Right lobe of liver (tissue), 6 donors: ENCODE results near the gene REEP5. TPM values are rescaled to one million over a fixed set of nuclear protein-coding genes. Genes with fewer than 3 reads are reported as not detected.
"Not testable (repeated sequence)": the region's sequence is repeated elsewhere in the genome, so short reads cannot be mapped to it uniquely, and the experiment has no call there.

ENCODE experiments used
- ATAC-seq, 4 donors: fragments of 200-7000 bp; cut with Tn5 transposase; one replicate each; pipeline ENCODE4 v1.9.1; 2020; ENCODE audit warnings: mild to moderate bottlenecking in 4 of 4, moderate library complexity in 4 of 4
- DNase-seq, 3 donors: peaks; one replicate each; pipeline ENCODE4 v3.0.0-alpha.2; 2020
- H3K27ac ChIP-seq, 3 donors: fragments of 200-600 bp; one replicate each; pipeline ENCODE4 v1.8.0; 2022
- H3K27me3 ChIP-seq, 2 donors: fragments of 200-600 bp; one replicate each; pipeline ENCODE4 v1.8.0; 2022
- H3K36me3 ChIP-seq, 4 donors: fragments of 200-600 bp; sonication (generic) in 1 of 4; one replicate each; pipeline versions ENCODE4 v1.5.1 to v1.8.0; 2017 to 2022; ENCODE audit warnings: control low read depth in 1 of 4
- H3K4me1 ChIP-seq, 4 donors: fragments of 200-600 bp; sonication (generic) in 1 of 4; one replicate each; pipeline versions ENCODE4 v1.5.1 to v1.8.0; 2017 to 2022; ENCODE audit warnings: control low read depth in 1 of 4
- H3K4me3 ChIP-seq, 3 donors: fragments of 200-600 bp; one replicate each; pipeline ENCODE4 v1.8.0; 2022
- H3K9me3 ChIP-seq, 4 donors: fragments of 200-600 bp; sonication (generic) in 1 of 4; one replicate each; pipeline versions ENCODE4 v1.5.1 to v1.8.0; 2017 to 2022; ENCODE audit warnings: control low read depth in 1 of 4
- CTCF ChIP-seq, 4 donors: fragments of 200-600 bp in 3 of 4; fragments of 450-650 bp in 1 of 4; IDR thresholded peaks; one replicate each; pipeline versions ENCODE4 v1.5.1 to v1.8.0; 2016 to 2022; ENCODE audit warnings: antibody characterized with exemption in 4 of 4, mild to moderate bottlenecking in 2 of 4
- POLR2A ChIP-seq: fragments of 450-650 bp; IDR thresholded peaks from one replicate; pipeline ENCODE4 v1.6.1; 2017; ENCODE audit warnings: antibody characterized with exemption, mild to moderate bottlenecking
- WGBS: methylation state at CpG from one replicate; pipeline ENCODE4 v1.1.6; 2018; ENCODE audit warnings: low coverage, low lambda C conversion rate; ENCODE audit not compliant: insufficient coverage; ENCODE audit errors: missing lambda C conversion rate; 5-methylcytosine and 5-hydroxymethylcytosine counted together
- intact Hi-C, 2 donors: fragments of 100-400 bp; cut with DNase I; formaldehyde crosslinking; loops; one replicate each; pipeline versions ENCODE4 v1.11.2 to v1.14.1; 2022
- total RNA-seq, 6 experiments: library from RNA; depleted of rRNA in 2 of 6; stranded (reverse); fragments of >200 nt in 2 of 6; fragmentation: NEBNext Ultra II Directional in 3 of 6; extraction: Animal tissue kit (Norgen Biotek cat#: 25700) in 3 of 6; gene quantifications; one replicate each; pipeline versions ENCODE4 v1.1.0 to v1.2.4, GENCODE V29; 2016 to 2023
- donor health status: DM: no; HTN: yes; CAD: no.
- donor health status: DM: no; HTN: no; CAD: no.
- donor health status: DM: no; HTN: no; CAD: no.
- donor health status: DM: no; HTN: yes; CAD: no.
- donor health status: DM: no; HTN: yes; CAD: no.

Gene REEP5
- total RNA-seq, 6 experiments from 2014 or later, result 52.2 to 75.6 (median 64.0) TPM

- TF ChIP-seq CTCF (IDR thresholded peaks at IDR 0.05), result no peak
- no peak for TF ChIP-seq POLR2A
- Histone ChIP-seq H3K27me3 (no peaks in the 10 kb centered on the region), H3K36me3 (peaks cover 0 to 10% (median 3%) of the 10 kb centered on the region in 4 donors), H3K4me1 (peaks cover 0 to 8% (median 2%) of the 10 kb centered on the region in 4 donors), H3K9me3 (no peaks in the 10 kb centered on the region), H3K27ac (no peak overlapping the region), H3K4me3 (no peak overlapping the region)
- 83% methylated on average over 2 of the region's 3 CpGs for WGBS
- DNase-seq (no peak), ATAC-seq (no peak)
- intact Hi-C loops, result no loop called here
Measured at GRCh38 chr5:112906637-112907036, 15.4 kb downstream of the REEP5 start.

GRCh38 chr5:112904996-112905395 lies 17.0 kb downstream of the REEP5 start:
- ATAC-seq, H3K27ac ChIP-seq, intact Hi-C loops, DNase-seq, H3K9me3 ChIP-seq, H3K27me3 ChIP-seq, H3K4me3 ChIP-seq: not testable (repeated sequence)
- WGBS, result 77% methylated on average over 3 of the region's 3 CpGs
- H3K36me3 ChIP-seq, result peaks cover 0 to 21% (median 1%) of the 10 kb centered on the region in 4 donors
- H3K4me1 ChIP-seq, result peaks cover 0 to 13% (median 5%) of the 10 kb centered on the region in 4 donors

- no peak for TF ChIP-seq POLR2A
Measured at GRCh38 chr5:112902561-112902960, 19.5 kb downstream of the REEP5 start.

GRCh38 chr5:112895682-112896081 lies 26.3 kb downstream of the REEP5 start:
- ATAC-seq (peak in 1 of 4 donors; percentile 28), DNase-seq (no peak)
- no peak overlapping the region for H3K27ac ChIP-seq
- no peak overlapping the region for H3K4me3 ChIP-seq
- 78% methylated on average over 3 of the region's 3 CpGs for WGBS
- H3K36me3 ChIP-seq, result peaks cover 0 to 17% (median 3%) of the 10 kb centered on the region in 4 donors
- no peaks in the 10 kb centered on the region for H3K27me3 ChIP-seq
- H3K4me1 ChIP-seq, result peaks cover 0 to 12% (median 0%) of the 10 kb centered on the region in 4 donors
- no peaks in the 10 kb centered on the region for H3K9me3 ChIP-seq
- TF ChIP-seq POLR2A, result no peak
- intact Hi-C loops, result no loop called here

More at GRCh38 chr5:112902561-112902960, 19.5 kb downstream of the REEP5 start:
- no peak overlapping the region for H3K27ac ChIP-seq
- WGBS, result 77% methylated on average over 3 of the region's 3 CpGs
- H3K4me3 ChIP-seq, result no peak overlapping the region
- peaks cover 0 to 13% (median 5%) of the 10 kb centered on the region in 4 donors for H3K4me1 ChIP-seq
- H3K9me3 ChIP-seq, result no peaks in the 10 kb centered on the region
- no peak for DNase-seq
- intact Hi-C loops, result no loop called here
- peaks cover 0 to 17% (median 0%) of the 10 kb centered on the region in 4 donors for H3K36me3 ChIP-seq
- H3K27me3 ChIP-seq, result no peaks in the 10 kb centered on the region
- ATAC-seq, result peak in 1 of 4 donors; percentile 35

- 91% methylated on average over 11 of the region's 13 CpGs for WGBS
- Histone ChIP-seq H3K27me3 (no peaks in the 10 kb centered on the region), H3K4me3 (no peak overlapping the region), H3K36me3 (peaks cover 0 to 9% (median 3%) of the 10 kb centered on the region in 4 donors), H3K9me3 (no peaks in the 10 kb centered on the region), H3K27ac (no peak overlapping the region), H3K4me1 (peaks cover 0 to 12% (median 0%) of the 10 kb centered on the region in 4 donors)
- DNase-seq, result no peak
- no peak for ATAC-seq
- intact Hi-C loops, result no loop called here
- no peak for TF ChIP-seq POLR2A
Measured at GRCh38 chr5:112892776-112893175, 29.3 kb downstream of the REEP5 start.

- H3K27ac ChIP-seq, H3K27me3 ChIP-seq, DNase-seq, H3K4me3 ChIP-seq, intact Hi-C loops, ATAC-seq, H3K9me3 ChIP-seq: not testable (repeated sequence)
- peaks cover 0 to 13% (median 3%) of the 10 kb centered on the region in 4 donors for H3K36me3 ChIP-seq
- H3K4me1 ChIP-seq, result peaks cover 0 to 12% (median 0%) of the 10 kb centered on the region in 4 donors
- 80% methylated on average over 6 of the region's 8 CpGs for WGBS
Measured at GRCh38 chr5:112892066-112892465, 30.0 kb downstream of the REEP5 start.

GRCh38 chr5:112886975-112887374 lies 35.1 kb downstream of the REEP5 start:
- intact Hi-C loops, result no loop called here
- H3K4me3 ChIP-seq, result no peak overlapping the region
- H3K27ac ChIP-seq, result no peak overlapping the region
- H3K36me3 ChIP-seq, result peaks cover 0 to 31% (median 10%) of the 10 kb centered on the region in 4 donors
- DNase-seq, result no peak
- no peaks in the 10 kb centered on the region for H3K9me3 ChIP-seq
- no peaks in the 10 kb centered on the region for H3K4me1 ChIP-seq
- no peak for TF ChIP-seq POLR2A
- no peak for TF ChIP-seq CTCF (IDR thresholded peaks at IDR 0.05)
- no peaks in the 10 kb centered on the region for H3K27me3 ChIP-seq
- ATAC-seq, result no peak
- 86% methylated on average over 4 of the region's 4 CpGs for WGBS
